GM10248 (cell line): Measurements from ENCODE around the gene WDR91.

Experiments used
- CTCF ChIA-PET: fragments of 300-600 bp; sonication (Branson Sonifier 250); formaldehyde crosslinking; extraction: SDS; loops from one replicate; lab custom pipeline; 2021; ENCODE audit warnings: antibody characterized with exemption; lab: Yijun Ruan, JAX
- POLR2A ChIA-PET: fragments of 350-650 bp; sonication (Branson Sonifier 250); formaldehyde crosslinking; extraction: SDS; loops from one replicate; lab custom pipeline; 2020; ENCODE audit warnings: antibody characterized with exemption; lab: Yijun Ruan, JAX
- DNase-seq: peaks from one replicate; pipeline ENCODE4 v3.0.0; 2012; ENCODE audit errors: extremely low spot score
- CTCF ChIP-seq: IDR thresholded peaks from 2 replicates; pipeline ENCODE4 v1.5.1; 2012; ENCODE audit warnings: mild to moderate bottlenecking, low read depth; ENCODE audit errors: extremely low read depth, missing control alignments, control extremely low read depth

The WDR91 gene

GRCh38 chr7:135242096-135242684 lies 30.9 kb upstream of the WDR91 start:
- ChIA-PET POLR2A (no interaction called here), CTCF (no interaction called here)
- no peak for DNase-seq
- no peak for TF ChIP-seq CTCF

GRCh38 chr7:135240441-135240840 lies 29.1 kb upstream of the WDR91 start:
- POLR2A ChIA-PET = no interaction called here
- no peak for TF ChIP-seq CTCF
- DNase-seq = no peak
- CTCF ChIA-PET = interaction anchor here (1.5 kb wide), 1 partner anchor 26 kb away, joined by 4 read pairs; no protein-coding TSS in a partner anchor

GRCh38 chr7:135239263-135239662 lies 27.9 kb upstream of the WDR91 start:
- POLR2A ChIA-PET = no interaction called here
- no peak for TF ChIP-seq CTCF
- CTCF ChIA-PET = interaction anchor here (0.6 to 4.3 kb wide), 5 partner anchors 11 to 457 kb away, joined by 3 to 22 read pairs (median 3); no protein-coding TSS in a partner anchor
- no peak for DNase-seq

- peak; percentile 18 for TF ChIP-seq CTCF
- POLR2A ChIA-PET = no interaction called here
- no peak for DNase-seq
- CTCF ChIA-PET = interaction anchor here (1.4 to 4.3 kb wide), 3 partner anchors 10 to 52 kb away, joined by 3 to 22 read pairs (median 3); no protein-coding TSS in a partner anchor
These were observed 26.9 kb upstream of the WDR91 start for GRCh38 chr7:135238112-135238744.

GRCh38 chr7:135236727-135237126 lies 25.4 kb upstream of the WDR91 start:
- ChIA-PET CTCF (interaction anchor here (1.0 to 4.3 kb wide), 8 partner anchors 8 to 487 kb away, joined by 3 to 22 read pairs (median 4); no protein-coding TSS in a partner anchor), POLR2A (no interaction called here)
- TF ChIP-seq CTCF = no peak
- peak; percentile 64 for DNase-seq

- ChIA-PET CTCF (interaction anchor here (0.7 to 4.3 kb wide), 9 partner anchors 8 to 184 kb away, joined by 3 to 22 read pairs (median 4); no protein-coding TSS in a partner anchor), POLR2A (no interaction called here)
- no peak for TF ChIP-seq CTCF
- DNase-seq = no peak
These were observed 24.5 kb upstream of the WDR91 start for GRCh38 chr7:135235841-135236240.
